IPS-15b (cell line): ENCODE results near the gene SCG3.

ENCODE experiments used
- H3K27me3 ChIP-seq: one replicate; pipeline ENCODE4 v1.6.1; 2013; ENCODE audit warnings: low read length; ENCODE audit not compliant: control insufficient read depth, insufficient read depth
- H3K36me3 ChIP-seq: one replicate; pipeline ENCODE4 v1.6.1; 2013; ENCODE audit warnings: low read length; ENCODE audit not compliant: control insufficient read depth, insufficient read depth
- H3K4me1 ChIP-seq: one replicate; pipeline ENCODE4 v1.6.1; 2013; ENCODE audit warnings: mild to moderate bottlenecking, low read length; ENCODE audit not compliant: control insufficient read depth, insufficient read depth
- H3K4me3 ChIP-seq: one replicate; pipeline ENCODE4 v1.5.1; 2013; ENCODE audit warnings: low read depth, low read length
- H3K9ac ChIP-seq: one replicate; pipeline ENCODE4 v1.6.1; 2013; ENCODE audit warnings: low read depth, mild to moderate bottlenecking, low read length
- H3K9me3 ChIP-seq: one replicate; pipeline ENCODE4 v1.6.1; 2013; ENCODE audit warnings: mild to moderate bottlenecking, low read length; ENCODE audit not compliant: control insufficient read depth, insufficient read depth

Gene SCG3

GRCh38 chr15:51751697-51752683, 70.7 kb downstream of the SCG3 start:
- Histone ChIP-seq H3K4me1 (peaks cover 3% of the 10 kb centered on the region), H3K4me3 (peak overlapping the region; percentile 89), H3K9me3 (no peaks in the 10 kb centered on the region), H3K9ac (no peak overlapping the region), H3K36me3 (no peaks in the 10 kb centered on the region), H3K27me3 (peaks cover 44% of the 10 kb centered on the region)

- Histone ChIP-seq H3K36me3 (no peaks in the 10 kb centered on the region), H3K9me3 (no peaks in the 10 kb centered on the region), H3K4me3 (no peak overlapping the region), H3K9ac (no peak overlapping the region), H3K4me1 (peaks cover 3% of the 10 kb centered on the region), H3K27me3 (peaks cover 44% of the 10 kb centered on the region)
Measured at GRCh38 chr15:51752888-51753287, 71.6 kb downstream of the SCG3 start.

GRCh38 chr15:51754267-51754666, 73.0 kb downstream of the SCG3 start:
- Histone ChIP-seq H3K27me3 (peaks cover 32% of the 10 kb centered on the region), H3K36me3 (no peaks in the 10 kb centered on the region), H3K9ac (no peak overlapping the region), H3K9me3 (no peaks in the 10 kb centered on the region), H3K4me3 (no peak overlapping the region), H3K4me1 (peaks cover 3% of the 10 kb centered on the region)

GRCh38 chr15:51755790-51756189, 74.5 kb downstream of the SCG3 start:
- Histone ChIP-seq H3K36me3 (no peaks in the 10 kb centered on the region), H3K9me3 (no peaks in the 10 kb centered on the region), H3K27me3 (peaks cover 17% of the 10 kb centered on the region), H3K9ac (no peak overlapping the region), H3K4me1 (peaks cover 3% of the 10 kb centered on the region), H3K4me3 (no peak overlapping the region)

DNA sequence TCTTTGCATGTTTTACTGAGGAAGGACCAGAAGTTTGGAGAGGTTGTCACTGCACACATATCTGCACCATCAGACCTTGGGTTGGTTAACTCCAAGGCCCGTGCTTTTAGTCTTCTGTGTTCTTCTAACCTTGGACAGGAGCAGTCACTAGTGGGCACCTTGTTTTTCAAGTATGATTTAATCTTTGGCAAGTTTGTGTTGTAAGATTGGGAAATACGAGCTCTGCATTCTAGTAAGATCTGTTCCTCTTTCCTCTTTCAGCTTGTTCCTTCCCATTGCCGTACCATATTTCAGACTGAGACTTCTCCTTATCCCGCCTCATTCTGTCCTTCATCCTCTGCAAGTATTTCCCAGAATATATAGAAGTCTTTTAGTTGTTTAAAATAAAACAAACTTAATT, 75.2 kb downstream of the SCG3 start:
- Histone ChIP-seq H3K9me3 (no peaks in the 10 kb centered on the region), H3K9ac (no peak overlapping the region), H3K4me1 (peaks cover 3% of the 10 kb centered on the region), H3K4me3 (no peak overlapping the region), H3K36me3 (no peaks in the 10 kb centered on the region), H3K27me3 (peaks cover 13% of the 10 kb centered on the region)

DNA sequence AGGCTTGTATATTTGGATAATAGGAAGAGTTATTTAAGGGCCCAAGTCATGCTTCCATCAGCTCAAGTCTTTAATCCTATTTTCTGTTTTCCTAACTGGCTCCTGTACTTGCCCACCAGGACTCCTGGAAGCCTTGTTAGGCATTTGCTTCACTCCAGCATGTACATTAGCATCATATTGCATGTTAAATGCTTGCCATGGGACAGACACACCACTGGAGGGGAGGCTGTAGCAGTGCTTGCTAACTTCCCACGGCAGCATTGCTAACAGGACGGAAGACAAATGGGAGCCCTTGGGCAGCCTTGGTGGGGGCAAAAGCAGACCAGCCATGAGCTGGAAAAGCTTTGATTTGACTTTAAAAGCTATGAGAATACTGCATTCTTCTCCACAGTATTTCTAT, 76.1 kb downstream of the SCG3 start:
- Histone ChIP-seq H3K36me3 (no peaks in the 10 kb centered on the region), H3K9ac (no peak overlapping the region), H3K9me3 (no peaks in the 10 kb centered on the region), H3K27me3 (peaks cover 10% of the 10 kb centered on the region), H3K4me1 (peaks cover 2% of the 10 kb centered on the region), H3K4me3 (no peak overlapping the region)

- Histone ChIP-seq H3K36me3 (no peaks in the 10 kb centered on the region), H3K9me3 (no peaks in the 10 kb centered on the region), H3K9ac (no peak overlapping the region), H3K27me3 (no peaks in the 10 kb centered on the region), H3K4me1 (no peaks in the 10 kb centered on the region), H3K4me3 (no peak overlapping the region)
Measured at GRCh38 chr15:51758645-51759044, 77.3 kb downstream of the SCG3 start.

- H3K27me3 ChIP-seq: no peaks in the 10 kb centered on the region
- no peak overlapping the region for H3K4me3 ChIP-seq
- no peaks in the 10 kb centered on the region for H3K36me3 ChIP-seq
- H3K9ac ChIP-seq: no peak overlapping the region
- H3K4me1 ChIP-seq: no peaks in the 10 kb centered on the region
- no peaks in the 10 kb centered on the region for H3K9me3 ChIP-seq
Measured at GRCh38 chr15:51759557-51760070, 78.3 kb downstream of the SCG3 start.

DNA sequence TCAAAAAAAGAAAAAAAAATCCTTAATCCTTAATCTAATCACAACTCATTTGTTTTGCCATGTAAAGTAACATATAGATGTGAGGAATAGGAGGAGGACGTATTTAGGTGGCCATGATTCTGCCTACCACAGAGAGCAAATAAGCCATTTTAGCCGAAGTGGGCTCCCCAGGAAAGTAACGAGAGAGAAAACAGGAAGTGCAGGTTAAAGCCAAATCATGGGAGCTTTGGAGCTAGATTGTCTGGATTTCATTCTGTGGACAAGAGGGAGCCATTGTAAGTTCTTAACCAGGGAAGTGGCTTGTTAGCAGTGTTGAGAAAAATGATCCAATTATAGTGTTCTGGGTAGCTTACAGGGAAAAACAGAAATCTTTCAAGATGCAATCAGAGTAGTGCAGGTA, 79.5 kb downstream of the SCG3 start:
- Histone ChIP-seq H3K36me3 (no peaks in the 10 kb centered on the region), H3K9me3 (no peaks in the 10 kb centered on the region), H3K4me1 (peaks cover 5% of the 10 kb centered on the region), H3K9ac (no peak overlapping the region), H3K27me3 (no peaks in the 10 kb centered on the region), H3K4me3 (no peak overlapping the region)

- Histone ChIP-seq H3K9me3 (no peaks in the 10 kb centered on the region), H3K27me3 (no peaks in the 10 kb centered on the region), H3K36me3 (no peaks in the 10 kb centered on the region), H3K4me1 (peaks cover 10% of the 10 kb centered on the region), H3K9ac (no peak overlapping the region), H3K4me3 (no peak overlapping the region)
Measured at GRCh38 chr15:51765751-51766150, 84.4 kb downstream of the SCG3 start.

- H3K4me3 ChIP-seq: no peak overlapping the region
- H3K36me3 ChIP-seq: no peaks in the 10 kb centered on the region
- no peaks in the 10 kb centered on the region for H3K9me3 ChIP-seq
- peaks cover 10% of the 10 kb centered on the region for H3K4me1 ChIP-seq
- no peaks in the 10 kb centered on the region for H3K27me3 ChIP-seq
- H3K9ac ChIP-seq: no peak overlapping the region
Measured at GRCh38 chr15:51766341-51766740, 85.0 kb downstream of the SCG3 start.

DNA sequence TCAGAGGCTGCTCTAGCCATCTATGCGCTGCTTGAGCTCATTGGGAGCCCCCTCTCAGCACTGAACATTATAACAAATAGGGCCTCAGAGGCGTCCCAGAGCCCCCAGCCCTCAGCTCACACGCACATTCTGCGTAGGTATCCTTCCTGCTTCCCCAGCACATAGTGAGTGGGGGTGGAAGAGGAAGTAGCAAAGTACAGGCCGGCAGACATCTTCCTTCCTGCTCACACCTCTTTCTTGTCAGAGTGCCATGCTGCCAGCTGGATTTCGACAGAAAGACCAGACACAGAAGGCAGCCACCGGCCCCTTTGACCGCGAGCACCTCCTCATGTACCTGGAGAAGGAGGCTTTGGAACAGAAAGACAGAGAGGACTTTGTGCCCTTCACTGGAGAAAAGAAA, 86.7 kb downstream of the SCG3 start:
- no peaks in the 10 kb centered on the region for H3K36me3 ChIP-seq
- H3K4me3 ChIP-seq: no peak overlapping the region
- peaks cover 10% of the 10 kb centered on the region for H3K4me1 ChIP-seq
- H3K9me3 ChIP-seq: no peaks in the 10 kb centered on the region
- H3K9ac ChIP-seq: no peak overlapping the region
- no peaks in the 10 kb centered on the region for H3K27me3 ChIP-seq
